Nephron (organoid): ENCODE data around the gene AKT1.

Experiments used
- H3K27ac Mint-ChIP-seq, 3 experiments: 2 replicates each; pipeline ENCODE4 v1.8.0; 2020; ENCODE audit warnings: mixed read lengths in 3 of 3, mild to moderate bottlenecking in 2 of 3, moderate library complexity in 1 of 3
- H3K27me3 Mint-ChIP-seq: 2 replicates; pipeline ENCODE4 v1.8.0; 2021; ENCODE audit warnings: low read depth, mild to moderate bottlenecking, moderate library complexity, mixed read lengths
- H3K36me3 Mint-ChIP-seq: 2 replicates; pipeline ENCODE4 v1.8.0; 2020; ENCODE audit warnings: low read depth, mixed read lengths
- H3K4me1 Mint-ChIP-seq: 2 replicates; pipeline ENCODE4 v1.8.0; 2020; ENCODE audit warnings: mixed read lengths
- H3K4me3 Mint-ChIP-seq, 3 experiments: 2 replicates each; pipeline ENCODE4 v1.8.0; 2020; ENCODE audit warnings: mild to moderate bottlenecking in 3 of 3, mixed read lengths in 3 of 3, moderate library complexity in 2 of 3
- H3K9me3 Mint-ChIP-seq: 2 replicates; pipeline ENCODE4 v1.8.0; 2020; ENCODE audit warnings: mixed read lengths
- TF ChIP-seq, protein P1 (sequence below), 3 experiments: fragments of 200-600 bp; sonication (generic); IDR thresholded peaks; one replicate each; pipeline ENCODE4 v1.5.0; 2021; ENCODE audit warnings: antibody characterized with exemption in 3 of 3; ENCODE audit not compliant: unreplicated experiment in 3 of 3

The AKT1 gene

GRCh38 chr14:104724407-104724980, 71.1 kb downstream of the AKT1 start:
- peaks cover 17% of the 10 kb centered on the region for H3K4me1 Mint-ChIP-seq
- no peaks in the 10 kb centered on the region for H3K27me3 Mint-ChIP-seq
- TF ChIP-seq, protein P1, sequence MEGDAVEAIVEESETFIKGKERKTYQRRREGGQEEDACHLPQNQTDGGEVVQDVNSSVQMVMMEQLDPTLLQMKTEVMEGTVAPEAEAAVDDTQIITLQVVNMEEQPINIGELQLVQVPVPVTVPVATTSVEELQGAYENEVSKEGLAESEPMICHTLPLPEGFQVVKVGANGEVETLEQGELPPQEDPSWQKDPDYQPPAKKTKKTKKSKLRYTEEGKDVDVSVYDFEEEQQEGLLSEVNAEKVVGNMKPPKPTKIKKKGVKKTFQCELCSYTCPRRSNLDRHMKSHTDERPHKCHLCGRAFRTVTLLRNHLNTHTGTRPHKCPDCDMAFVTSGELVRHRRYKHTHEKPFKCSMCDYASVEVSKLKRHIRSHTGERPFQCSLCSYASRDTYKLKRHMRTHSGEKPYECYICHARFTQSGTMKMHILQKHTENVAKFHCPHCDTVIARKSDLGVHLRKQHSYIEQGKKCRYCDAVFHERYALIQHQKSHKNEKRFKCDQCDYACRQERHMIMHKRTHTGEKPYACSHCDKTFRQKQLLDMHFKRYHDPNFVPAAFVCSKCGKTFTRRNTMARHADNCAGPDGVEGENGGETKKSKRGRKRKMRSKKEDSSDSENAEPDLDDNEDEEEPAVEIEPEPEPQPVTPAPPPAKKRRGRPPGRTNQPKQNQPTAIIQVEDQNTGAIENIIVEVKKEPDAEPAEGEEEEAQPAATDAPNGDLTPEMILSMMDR (IDR thresholded peaks at IDR 0.05; ENCODE audit: unreplicated experiment in 3 of 3), result no peak
- H3K36me3 Mint-ChIP-seq, result peaks cover 5% of the 10 kb centered on the region
- no peak overlapping the region for H3K27ac Mint-ChIP-seq
- no peaks in the 10 kb centered on the region for H3K9me3 Mint-ChIP-seq
- H3K4me3 Mint-ChIP-seq, result peak overlapping the region; percentile 93 to 98 (median 96)

DNA sequence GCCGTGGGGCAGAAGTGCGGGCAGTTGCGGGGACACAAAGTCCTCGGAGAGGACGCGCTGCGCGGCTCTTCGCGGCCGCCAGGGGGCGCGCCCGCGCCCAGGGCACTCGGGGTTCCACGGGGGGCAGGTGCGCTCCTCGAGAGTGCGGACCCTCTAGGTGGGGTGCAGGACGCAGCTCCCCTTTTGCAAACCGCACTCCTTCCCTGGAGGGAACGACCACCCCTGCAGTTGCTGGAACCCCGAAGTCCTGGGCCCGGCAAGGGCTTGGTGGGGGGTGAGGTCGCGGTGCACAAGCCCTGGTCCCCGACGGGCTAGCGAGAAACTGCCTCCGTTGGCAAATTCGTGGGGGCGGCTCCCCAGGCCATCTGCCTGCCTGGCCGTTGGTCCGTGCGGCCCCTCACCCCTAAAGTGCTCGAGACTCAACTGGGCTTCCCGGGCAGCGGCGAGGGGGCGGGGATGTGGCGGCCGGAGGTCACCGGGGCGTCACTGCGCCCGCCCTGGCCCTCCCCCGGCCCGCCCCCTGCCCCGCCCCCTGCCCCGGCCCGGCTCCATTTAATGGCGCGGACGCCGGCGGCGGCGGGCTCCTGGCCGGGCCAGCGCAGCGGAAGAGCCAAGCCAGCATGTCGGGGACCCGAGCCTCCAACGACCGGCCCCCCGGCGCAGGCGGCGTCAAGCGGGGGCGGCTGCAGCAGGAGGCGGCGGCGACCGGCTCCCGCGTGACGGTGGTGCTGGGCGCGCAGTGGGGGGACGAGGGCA, 71.7 kb downstream of the AKT1 start, which contains the start of gene ADSS1:
Gene ADSS1, plus strand, starts transcription at position 579 of the 756 bp plus-strand sequence. Its CDS starts 42 bp downstream, at position 621.
- no peaks in the 10 kb centered on the region for H3K27me3 Mint-ChIP-seq
- H3K4me1 Mint-ChIP-seq, result peaks cover 17% of the 10 kb centered on the region
- peak within 1 kb of the TSS in 2 of 3 experiments; percentile 87 to 94 for H3K27ac Mint-ChIP-seq
- no peaks in the 10 kb centered on the region for H3K9me3 Mint-ChIP-seq
- H3K4me3 Mint-ChIP-seq, result peak within 1 kb of the TSS; percentile 93 to 98 (median 96)
- TF ChIP-seq, protein P1 (IDR thresholded peaks at IDR 0.05; ENCODE audit: unreplicated experiment in 3 of 3), result peak; percentile 73 to 83 (median 80)
- peaks cover 5% of the 10 kb centered on the region for H3K36me3 Mint-ChIP-seq

- H3K4me1 Mint-ChIP-seq, result peaks cover 17% of the 10 kb centered on the region
- H3K36me3 Mint-ChIP-seq, result peaks cover 5% of the 10 kb centered on the region
- peak overlapping the region in 2 of 3 experiments; percentile 38 to 64 for H3K4me3 Mint-ChIP-seq
- H3K27me3 Mint-ChIP-seq, result no peaks in the 10 kb centered on the region
- no peaks in the 10 kb centered on the region for H3K9me3 Mint-ChIP-seq
- TF ChIP-seq, protein P1 (IDR thresholded peaks at IDR 0.05; ENCODE audit: unreplicated experiment in 3 of 3), result no peak
- H3K27ac Mint-ChIP-seq, result no peak overlapping the region
Observed at GRCh38 chr14:104722938-104723650, 72.5 kb downstream of the AKT1 start.

- Mint-ChIP-seq H3K36me3 (peaks cover 13% of the 10 kb centered on the region), H3K9me3 (no peaks in the 10 kb centered on the region), H3K4me3 (peak overlapping the region; percentile 37 to 79 (median 64)), H3K4me1 (peaks cover 17% of the 10 kb centered on the region), H3K27ac (peak overlapping the region in 1 of 3 experiments; percentile 65), H3K27me3 (no peaks in the 10 kb centered on the region)
- TF ChIP-seq, protein P1 (IDR thresholded peaks at IDR 0.05; ENCODE audit: unreplicated experiment in 3 of 3), result no peak
Observed at GRCh38 chr14:104721505-104722431, 73.8 kb downstream of the AKT1 start.
